KMS-11 (cell line): ENCODE data around the gene PCDH18.

Experiments used
- H2AFZ ChIP-seq: fragments of 200-600 bp; sonication (generic); 2 replicates; pipeline ENCODE4 v1.6.1; 2016; ENCODE audit warnings: antibody characterized with exemption, mixed run types, low read depth
- H3K27ac ChIP-seq: fragments of 200-600 bp; sonication (generic); 2 replicates; pipeline ENCODE4 v1.6.1; 2016; ENCODE audit warnings: mild to moderate bottlenecking, mixed run types
- H3K27me3 ChIP-seq: fragments of 200-600 bp; sonication (generic); 2 replicates; pipeline ENCODE4 v1.6.1; 2017; ENCODE audit warnings: mild to moderate bottlenecking, low read depth, mixed run types, moderate library complexity; ENCODE audit not compliant: insufficient read depth
- H3K36me3 ChIP-seq: fragments of 200-600 bp; sonication (generic); 2 replicates; pipeline ENCODE4 v1.6.1; 2017; ENCODE audit warnings: mild to moderate bottlenecking, mixed run types; ENCODE audit not compliant: insufficient read depth
- H3K4me1 ChIP-seq: fragments of 200-600 bp; sonication (generic); 2 replicates; pipeline ENCODE4 v1.6.1; 2016; ENCODE audit warnings: mild to moderate bottlenecking, low read depth, mixed run types; ENCODE audit not compliant: poor library complexity, severe bottlenecking
- H3K4me2 ChIP-seq: fragments of 200-600 bp; sonication (generic); 2 replicates; pipeline ENCODE4 v1.7.0; 2016; ENCODE audit warnings: mild to moderate bottlenecking, mixed run types
- H3K4me3 ChIP-seq: fragments of 200-600 bp; sonication (generic); IDR thresholded peaks from 2 replicates; pipeline ENCODE4 v1.6.1; 2017; ENCODE audit warnings: low read depth, low read length, mixed read lengths; ENCODE audit not compliant: insufficient read depth
- H3K79me2 ChIP-seq: fragments of 200-600 bp; sonication (generic); 2 replicates; pipeline ENCODE4 v1.6.1; 2016; ENCODE audit warnings: low read depth, mixed run types; ENCODE audit not compliant: insufficient read depth
- H3K9ac ChIP-seq: fragments of 200-600 bp; sonication (generic); 2 replicates; pipeline ENCODE4 v1.6.1; 2016; ENCODE audit warnings: mild to moderate bottlenecking, mixed run types
- H4K20me1 ChIP-seq: fragments of 200-600 bp; sonication (generic); 2 replicates; pipeline ENCODE4 v1.6.1; 2016; ENCODE audit warnings: mild to moderate bottlenecking, mixed run types; ENCODE audit not compliant: insufficient read depth
- CTCF ChIP-seq: fragments of 200-600 bp; sonication (generic); conservative IDR thresholded peaks from 2 replicates; pipeline ENCODE4 v1.6.1; 2017; ENCODE audit warnings: low read depth, mild to moderate bottlenecking, antibody characterized with exemption, low read length, moderate library complexity, mixed read lengths

Gene PCDH18

GRCh38 chr4:137530176-137530575 is 2.1 kb downstream of the PCDH18 start:
- Histone ChIP-seq H3K27me3 (no peaks in the 10 kb centered on the region), H4K20me1 (no peaks in the 10 kb centered on the region), H3K4me1 (peaks cover 13% of the 10 kb centered on the region), H3K36me3 (no peaks in the 10 kb centered on the region), H3K4me3 (no peak overlapping the region), H3K27ac (no peak overlapping the region), H3K4me2 (no peak overlapping the region), H2AFZ (no peak overlapping the region), H3K9ac (no peak overlapping the region), H3K79me2 (no peaks in the 10 kb centered on the region)
- no peak for TF ChIP-seq CTCF

- no peak overlapping the region for H3K27ac ChIP-seq
- no peak overlapping the region for H3K9ac ChIP-seq
- TF ChIP-seq CTCF = no peak
- no peaks in the 10 kb centered on the region for H3K79me2 ChIP-seq
- H3K4me2 ChIP-seq = no peak overlapping the region
- no peak overlapping the region for H3K4me3 ChIP-seq
- peaks cover 13% of the 10 kb centered on the region for H3K4me1 ChIP-seq
- H4K20me1 ChIP-seq = no peaks in the 10 kb centered on the region
- no peaks in the 10 kb centered on the region for H3K27me3 ChIP-seq
- H2AFZ ChIP-seq = no peak overlapping the region
- H3K36me3 ChIP-seq = no peaks in the 10 kb centered on the region
Observed at GRCh38 chr4:137529432-137529831, 2.9 kb downstream of the PCDH18 start.

- no peaks in the 10 kb centered on the region for H3K36me3 ChIP-seq
- no peak for TF ChIP-seq CTCF
- H4K20me1 ChIP-seq = no peaks in the 10 kb centered on the region
- H3K4me2 ChIP-seq = no peak overlapping the region
- H3K4me3 ChIP-seq = no peak overlapping the region
- peaks cover 12% of the 10 kb centered on the region for H3K4me1 ChIP-seq
- no peak overlapping the region for H3K27ac ChIP-seq
- H3K27me3 ChIP-seq = no peaks in the 10 kb centered on the region
- no peak overlapping the region for H2AFZ ChIP-seq
- no peak overlapping the region for H3K9ac ChIP-seq
- H3K79me2 ChIP-seq = no peaks in the 10 kb centered on the region
Observed at GRCh38 chr4:137528673-137529072, 3.6 kb downstream of the PCDH18 start.

- no peak for TF ChIP-seq CTCF
- no peak overlapping the region for H2AFZ ChIP-seq
- no peaks in the 10 kb centered on the region for H4K20me1 ChIP-seq
- H3K4me2 ChIP-seq = no peak overlapping the region
- H3K27ac ChIP-seq = no peak overlapping the region
- no peaks in the 10 kb centered on the region for H3K27me3 ChIP-seq
- H3K4me1 ChIP-seq = peaks cover 6% of the 10 kb centered on the region
- no peak overlapping the region for H3K4me3 ChIP-seq
- no peaks in the 10 kb centered on the region for H3K36me3 ChIP-seq
- no peaks in the 10 kb centered on the region for H3K79me2 ChIP-seq
- H3K9ac ChIP-seq = no peak overlapping the region
Observed at GRCh38 chr4:137526681-137527080, 5.6 kb downstream of the PCDH18 start.
